Testis (tissue), 2 donors: ENCODE results near the gene GRSF1.

ENCODE experiments used
- CTCF ChIP-seq, 3 experiments: fragments of 450-650 bp in 2 of 3; fragments of 200-600 bp in 1 of 3; sonication (generic) in 1 of 3; IDR thresholded peaks; one replicate each; pipeline ENCODE4 v1.5.1; 2016 to 2019; ENCODE audit warnings: antibody characterized with exemption in 3 of 3, mild to moderate bottlenecking in 2 of 3, moderate library complexity in 1 of 3
- POLR2A ChIP-seq: fragments of 450-650 bp; IDR thresholded peaks from one replicate; pipeline ENCODE4 v1.6.1; 2017; ENCODE audit warnings: antibody characterized with exemption, mild to moderate bottlenecking, moderate library complexity

- TF ChIP-seq POLR2A = no peak
- no peak for TF ChIP-seq CTCF (IDR thresholded peaks at IDR 0.05)
Observed at GRCh38 chr4:70839589-70840093, at the start of gene GRSF1.
